ENCODE measurements around the gene RARS1. TPM values are rescaled to one million over a fixed set of nuclear protein-coding genes. Genes with fewer than 3 reads are reported as not detected.

RARS1 gene
- total and polyA plus RNA-seq, 2 of the 8 experiments (the other 6 are each of a cell fraction or from before 2014, with no cell fraction given) = 30.2 to 108 TPM

DNA sequence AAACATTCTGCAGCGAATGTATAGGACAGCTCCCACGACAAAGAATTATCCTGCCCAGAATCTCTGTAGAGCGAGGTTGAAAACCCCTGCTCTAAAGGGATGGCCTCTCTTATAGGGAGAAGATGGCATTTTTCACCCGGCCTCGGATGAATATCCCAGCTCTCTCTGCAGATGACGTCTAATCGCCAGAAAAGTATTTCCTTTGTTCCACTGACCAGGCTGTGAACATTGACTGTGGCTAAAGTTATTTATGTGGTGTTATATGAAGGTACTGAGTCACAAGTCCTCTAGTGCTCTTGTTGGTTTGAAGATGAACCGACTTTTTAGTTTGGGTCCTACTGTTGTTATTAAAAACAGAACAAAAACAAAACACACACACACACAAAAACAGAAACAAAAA, 17.4 kb upstream of the RARS1 start:
- CTCF ChIA-PET (ENCODE audit: partially characterized antibody) = no interaction called here
- DNase-seq (ENCODE audit: low read depth in 1 of 2, low spot score in 2 of 2) = no peak
- 87% methylated on average over 8 of the region's 8 CpGs; no CpG with 5 or more reads in 1 of the 2 experiments for WGBS, 2 experiments (ENCODE audit: extremely low coverage in 1 of 2, insufficient coverage in 1 of 2, insufficient read length in 1 of 2, insufficient replicate concordance in 2 of 2, low coverage in 1 of 2, low lambda C conversion rate in 2 of 2, missing lambda C conversion rate in 1 of 2)

More for the DNA sequence above, 17.4 kb upstream of the RARS1 start:
- no peak overlapping the region for H4K91ac ChIP-seq (replicated peaks; ENCODE audit: insufficient read length, low read length)
- no peak overlapping the region for H3K4ac ChIP-seq (replicated peaks; ENCODE audit: insufficient read length, low read depth, low read length)
- no peaks in the 10 kb centered on the region for H3K23me2 ChIP-seq (ENCODE audit: low read depth, low read length)
- no peak overlapping the region for H4K8ac ChIP-seq (ENCODE audit: extremely low read depth, insufficient read depth, low read length)
- no peaks in the 10 kb centered on the region for H3K9me3 ChIP-seq (ENCODE audit: insufficient read depth in 2 of 2, low read depth in 1 of 2, low read length in 1 of 2)
- TF ChIP-seq, protein P1, sequence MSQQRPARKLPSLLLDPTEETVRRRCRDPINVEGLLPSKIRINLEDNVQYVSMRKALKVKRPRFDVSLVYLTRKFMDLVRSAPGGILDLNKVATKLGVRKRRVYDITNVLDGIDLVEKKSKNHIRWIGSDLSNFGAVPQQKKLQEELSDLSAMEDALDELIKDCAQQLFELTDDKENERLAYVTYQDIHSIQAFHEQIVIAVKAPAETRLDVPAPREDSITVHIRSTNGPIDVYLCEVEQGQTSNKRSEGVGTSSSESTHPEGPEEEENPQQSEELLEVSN (IDR thresholded peaks at IDR 0.05) = no peak
- TF ChIP-seq, protein P2, sequence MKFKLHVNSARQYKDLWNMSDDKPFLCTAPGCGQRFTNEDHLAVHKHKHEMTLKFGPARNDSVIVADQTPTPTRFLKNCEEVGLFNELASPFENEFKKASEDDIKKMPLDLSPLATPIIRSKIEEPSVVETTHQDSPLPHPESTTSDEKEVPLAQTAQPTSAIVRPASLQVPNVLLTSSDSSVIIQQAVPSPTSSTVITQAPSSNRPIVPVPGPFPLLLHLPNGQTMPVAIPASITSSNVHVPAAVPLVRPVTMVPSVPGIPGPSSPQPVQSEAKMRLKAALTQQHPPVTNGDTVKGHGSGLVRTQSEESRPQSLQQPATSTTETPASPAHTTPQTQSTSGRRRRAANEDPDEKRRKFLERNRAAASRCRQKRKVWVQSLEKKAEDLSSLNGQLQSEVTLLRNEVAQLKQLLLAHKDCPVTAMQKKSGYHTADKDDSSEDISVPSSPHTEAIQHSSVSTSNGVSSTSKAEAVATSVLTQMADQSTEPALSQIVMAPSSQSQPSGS (IDR thresholded peaks at IDR 0.05; ENCODE audit: low read length) = no peak
- TF ChIP-seq NRF1 (IDR thresholded peaks at IDR 0.05; ENCODE audit: low read depth, low read length) = no peak
- no peak for TF ChIP-seq JUN (IDR thresholded peaks at IDR 0.05; ENCODE audit: low read depth, low read length)
- no peak for TF ChIP-seq SIN3A (conservative IDR thresholded peaks at IDR 0.05 in 1 of 2, IDR thresholded peaks at IDR 0.05 in 1 of 2; ENCODE audit: low read depth in 1 of 2, low read length in 2 of 2)
- no peak for TF ChIP-seq BACH1 (IDR thresholded peaks at IDR 0.05; ENCODE audit: low read length)
- TF ChIP-seq GTF2F1 (IDR thresholded peaks at IDR 0.05; ENCODE audit: borderline replicate concordance, low read depth, low read length) = no peak
- TF ChIP-seq TAF1 (IDR thresholded peaks at IDR 0.05; ENCODE audit: low read depth, low read length) = no peak
- no peaks in the 10 kb centered on the region for H4K20me1 ChIP-seq (replicated peaks in 1 of 2; ENCODE audit: control insufficient read depth in 1 of 2, insufficient read depth in 2 of 2, low read length in 2 of 2)
- no peak overlapping the region for H3K4me3 ChIP-seq (ENCODE audit: extremely low read depth in 1 of 4, insufficient read depth in 2 of 4, low read depth in 3 of 4, low read length in 4 of 4)
- no peak overlapping the region for H2BK5ac ChIP-seq (ENCODE audit: low read depth, low read length)
- no peak overlapping the region for H2BK15ac ChIP-seq (ENCODE audit: low read length)
- no peak overlapping the region for H3K9ac ChIP-seq (replicated peaks in 1 of 4; ENCODE audit: extremely low read depth in 1 of 4, low read depth in 3 of 4, low read length in 3 of 4)
- POLR2A ChIA-PET (ENCODE audit: partially characterized antibody) = no interaction called here
- H2BK120ac ChIP-seq (replicated peaks; ENCODE audit: low read depth, low read length) = no peak overlapping the region
- H3K36me3 ChIP-seq (ENCODE audit: control insufficient read depth in 2 of 4, insufficient read depth in 4 of 4, low read length in 3 of 4) = peaks cover 9 to 38% (median 19%) of the 10 kb centered on the region in 4 experiments; a peak in 7 of 8 replicates
- no peak overlapping the region for H2BK12ac ChIP-seq (ENCODE audit: low read depth, low read length)
- H3K56ac ChIP-seq (replicated peaks; ENCODE audit: insufficient read length, low read depth, low read length) = no peak overlapping the region
- no peak overlapping the region for H2AK5ac ChIP-seq (ENCODE audit: low read depth, low read length)
- no peaks in the 10 kb centered on the region for H3K79me2 ChIP-seq (ENCODE audit: control insufficient read depth in 1 of 2, insufficient read depth in 2 of 2, low read length in 2 of 2)
- no peak overlapping the region for H3K4me2 ChIP-seq (ENCODE audit: insufficient read depth in 1 of 2, low read depth in 2 of 2, low read length in 2 of 2)
- no peaks in the 10 kb centered on the region for H3K79me1 ChIP-seq (ENCODE audit: low read depth, low read length)
- no peaks in the 10 kb centered on the region for H3K27me3 ChIP-seq (replicated peaks in 1 of 4; ENCODE audit: control insufficient read depth in 3 of 4, extremely low read depth in 1 of 4, insufficient read depth in 3 of 4, low read length in 3 of 4)
- H3K23ac ChIP-seq (ENCODE audit: insufficient read length) = no peak overlapping the region
- no peak for FAIRE-seq
- no peak overlapping the region for H2BK20ac ChIP-seq (ENCODE audit: low read length)
- no peak overlapping the region for H3K18ac ChIP-seq (ENCODE audit: extremely low read depth, low read length)
- H3K14ac ChIP-seq (ENCODE audit: insufficient read length) = no peak overlapping the region
- H3K4me1 ChIP-seq (replicated peaks in 1 of 4; ENCODE audit: control insufficient read depth in 3 of 4, insufficient read depth in 4 of 4, low read length in 3 of 4) = no peaks in the 10 kb centered on the region
- H4K5ac ChIP-seq (ENCODE audit: insufficient read length, low read depth, low read length) = no peak overlapping the region
- H3K27ac ChIP-seq (ENCODE audit: low read depth, low read length) = no peak overlapping the region
- H2AFZ ChIP-seq (ENCODE audit: low read length) = no peak overlapping the region
